ENCODE data around the gene ATP6V1C2. TPM values are rescaled to one million over a fixed set of nuclear protein-coding genes. Genes with fewer than 3 reads are reported as not detected.
"Not testable (repeated sequence)": the region's sequence is repeated elsewhere in the genome, so short reads cannot be mapped to it uniquely, and the experiment has no call there.

Gene ATP6V1C2
- total RNA-seq, 2 experiments from 2014 or later, result not detected

GRCh38 chr2:10813163-10814138, 92.0 kb downstream of the ATP6V1C2 start:
- H3K27me3 Mint-ChIP-seq; H3K9me3 ChIP-seq (ENCODE audit: control insufficient read depth in 1 of 2, insufficient read depth in 1 of 2, low read length in 2 of 2); H3K9me3 Mint-ChIP-seq; H3K27me3 ChIP-seq (ENCODE audit: control insufficient read depth in 1 of 2, insufficient read depth in 2 of 2, low read length in 2 of 2); DNase-seq; H3K36me3 ChIP-seq (ENCODE audit: insufficient read depth, low read length); H3K36me3 Mint-ChIP-seq (ENCODE audit: low read depth); ATAC-seq (ENCODE audit: poor library complexity); H3K27ac ChIP-seq (ENCODE audit: low read depth in 1 of 2, low read length in 2 of 2): not testable (repeated sequence)
- Mint-ChIP-seq H3K4me3 (peak overlapping the region; percentile 91), H3K4me1 (ENCODE audit: low read depth) (peaks cover 25% of the 10 kb centered on the region), H3K27ac (peak overlapping the region; percentile 79)
- POLR2A ChIA-PET, result interaction anchor here (0.8 to 2.8 kb wide), 7 partner anchors 19 to 531 kb away, joined by 3 to 16 read pairs (median 10); partner anchors contain the start of genes ROCK2 and SLC66A3
- Histone ChIP-seq H3K4me3 (ENCODE audit: low read length) (peak overlapping the region; percentile 70), H3K4me1 (ENCODE audit: insufficient read depth, low read length) (peaks cover 30% of the 10 kb centered on the region)
- intact Hi-C loops (cut with DNase I, micrococcal nuclease), result loop anchor here in 1 of 2 experiments (5.0 to 10.0 kb wide), 6 partner anchors 314 to 1976 kb away; partner anchors contain the start of genes CPSF3, ITGB1BP1, KIDINS220 and LPIN1
- CTCF ChIA-PET, result interaction anchor here (0.8 to 1.6 kb wide), 3 partner anchors 19 to 319 kb away, joined by 3 to 6 read pairs (median 3); a partner anchor contains a TSS

GRCh38 chr2:10814142-10814541, 92.7 kb downstream of the ATP6V1C2 start:
- DNase-seq, result no peak
- Histone ChIP-seq H3K4me1 (ENCODE audit: insufficient read depth, low read length) (peaks cover 25% of the 10 kb centered on the region), H3K4me3 (ENCODE audit: low read length) (no peak overlapping the region), H3K9me3 (ENCODE audit: control insufficient read depth in 1 of 2, insufficient read depth in 1 of 2, low read length in 2 of 2) (no peaks in the 10 kb centered on the region), H3K36me3 (ENCODE audit: insufficient read depth, low read length) (no peaks in the 10 kb centered on the region), H3K27ac (ENCODE audit: low read depth in 1 of 2, low read length in 2 of 2) (no peak overlapping the region), H3K27me3 (ENCODE audit: control insufficient read depth in 1 of 2, insufficient read depth in 2 of 2, low read length in 2 of 2) (no peaks in the 10 kb centered on the region)
- no peak for TF ChIP-seq CTCF (IDR thresholded peaks at IDR 0.05)
- H3K36me3 Mint-ChIP-seq (ENCODE audit: low read depth), result peaks cover 9% of the 10 kb centered on the region
- ChIA-PET CTCF (no interaction called here), POLR2A (no interaction called here)
- H3K27ac Mint-ChIP-seq, result peak overlapping the region; percentile 45
- intact Hi-C loops (cut with DNase I, micrococcal nuclease), result loop anchor here in 1 of 2 experiments (5.0 to 10.0 kb wide), 6 partner anchors 313 to 1977 kb away; partner anchors contain the start of genes CPSF3, ITGB1BP1, KIDINS220 and LPIN1
- H3K4me1 Mint-ChIP-seq (ENCODE audit: low read depth), result peaks cover 23% of the 10 kb centered on the region
- H3K27me3 Mint-ChIP-seq, result peaks cover 8% of the 10 kb centered on the region
- ATAC-seq (ENCODE audit: poor library complexity), result no peak
- H3K9me3 Mint-ChIP-seq, result no peaks in the 10 kb centered on the region
- peak overlapping the region; percentile 80 for H3K4me3 Mint-ChIP-seq

GRCh38 chr2:10814571-10815331, 93.3 kb downstream of the ATP6V1C2 start:
- POLR2A ChIA-PET, result interaction anchor here (0.6 kb wide), 1 partner anchor 658 kb away, joined by 3 read pairs; no protein-coding TSS in a partner anchor
- ATAC-seq (ENCODE audit: poor library complexity) (no peak), DNase-seq (no peak)
- Mint-ChIP-seq H3K27me3 (peaks cover 10% of the 10 kb centered on the region), H3K27ac (peak overlapping the region; percentile 45), H3K4me1 (ENCODE audit: low read depth) (peaks cover 22% of the 10 kb centered on the region), H3K9me3 (no peaks in the 10 kb centered on the region), H3K36me3 (ENCODE audit: low read depth) (peaks cover 9% of the 10 kb centered on the region), H3K4me3 (peak overlapping the region; percentile 85)
- no peaks in the 10 kb centered on the region for H3K9me3 ChIP-seq (ENCODE audit: control insufficient read depth in 1 of 2, insufficient read depth in 1 of 2, low read length in 2 of 2)
- intact Hi-C loops (cut with DNase I, micrococcal nuclease), result loop anchor here in 1 of 2 experiments (5.0 to 10.0 kb wide), 6 partner anchors 313 to 1977 kb away; partner anchors contain the start of genes CPSF3, ITGB1BP1, KIDINS220 and LPIN1
- no peaks in the 10 kb centered on the region for H3K27me3 ChIP-seq (ENCODE audit: control insufficient read depth in 1 of 2, insufficient read depth in 2 of 2, low read length in 2 of 2)
- no peak for TF ChIP-seq CTCF (IDR thresholded peaks at IDR 0.05)
- no peaks in the 10 kb centered on the region for H3K36me3 ChIP-seq (ENCODE audit: insufficient read depth, low read length)
- H3K27ac ChIP-seq (ENCODE audit: low read depth in 1 of 2, low read length in 2 of 2), result no peak overlapping the region
- peaks cover 21% of the 10 kb centered on the region for H3K4me1 ChIP-seq (ENCODE audit: insufficient read depth, low read length)
- no peak overlapping the region for H3K4me3 ChIP-seq (ENCODE audit: low read length)
- CTCF ChIA-PET, result no interaction called here
